GM19452 (cell line): ENCODE measurements around the gene HCFC1R1.

Experiments used
- ATAC-seq: cut with Tn5 transposase; IDR thresholded peaks from one replicate; pipeline ENCODE4 v1.9.1; 2021; ENCODE audit not compliant: unreplicated experiment

The HCFC1R1 gene

GRCh38 chr16:2976673-2977072 is 47.1 kb downstream of the HCFC1R1 start:
- ATAC-seq, result no peak

- ATAC-seq, result no peak
Measured at GRCh38 chr16:2976201-2976600, 47.5 kb downstream of the HCFC1R1 start.

GRCh38 chr16:2975161-2975795 is 48.5 kb downstream of the HCFC1R1 start:
- no peak for ATAC-seq

- ATAC-seq, result no peak
Measured at GRCh38 chr16:2974319-2975056, 49.3 kb downstream of the HCFC1R1 start.

GRCh38 chr16:2973605-2974318 is 50.0 kb downstream of the HCFC1R1 start:
- no peak for ATAC-seq

GRCh38 chr16:2973093-2973492 is 50.6 kb downstream of the HCFC1R1 start:
- no peak for ATAC-seq
